ENCODE data around the gene ADAMTS4. TPM values are rescaled to one million over a fixed set of nuclear protein-coding genes. Genes with fewer than 3 reads are reported as not detected.

Gene ADAMTS4
- total and polyA plus RNA-seq, 7 donors: 0.23 to 78.2 (median 6.4) TPM

DNA sequence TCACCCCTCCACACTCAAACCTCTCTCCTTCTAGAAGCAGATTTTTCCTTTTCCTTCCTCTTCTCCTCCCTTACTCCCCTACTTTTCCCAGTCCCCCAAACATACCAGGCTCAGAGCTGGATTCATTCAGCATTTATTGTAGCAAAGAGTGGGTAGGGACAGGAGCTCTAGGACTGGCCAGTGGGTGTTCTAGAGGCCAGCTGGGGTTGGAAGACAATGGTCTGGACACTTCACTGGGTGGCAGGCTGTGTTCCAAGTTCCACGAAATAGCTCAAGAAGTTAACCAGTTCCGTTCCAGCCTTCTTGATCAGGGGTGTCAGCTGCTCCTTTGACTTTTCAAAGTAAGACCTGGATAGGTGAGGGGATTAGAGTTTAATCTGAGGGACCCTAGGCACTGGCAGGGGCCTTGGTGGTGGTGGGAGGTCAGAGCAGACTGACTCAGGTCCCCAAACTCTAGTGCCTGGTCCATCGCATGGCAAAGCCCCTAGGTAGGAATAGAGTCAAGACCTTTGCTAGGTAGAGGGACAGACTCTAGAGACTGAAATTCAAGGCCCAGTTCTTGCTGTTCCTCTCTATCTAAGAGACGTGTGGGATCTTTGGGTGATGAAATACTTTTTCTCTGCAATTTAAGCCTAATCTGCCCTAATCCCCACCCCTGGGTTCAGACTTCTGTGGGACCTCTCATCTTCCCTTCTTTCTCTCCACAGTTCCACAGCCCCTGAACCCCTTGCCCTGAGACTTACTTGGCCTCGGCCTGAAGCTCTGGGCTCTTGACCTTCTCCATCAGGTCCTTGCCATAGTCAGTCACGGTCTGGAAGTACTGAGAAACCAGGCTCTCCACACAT lies 23.5 kb upstream of the ADAMTS4 start:
- 83% methylated on average over 6 of the region's 6 CpGs for WGBS, 2 donors
- TF ChIP-seq, protein P1, sequence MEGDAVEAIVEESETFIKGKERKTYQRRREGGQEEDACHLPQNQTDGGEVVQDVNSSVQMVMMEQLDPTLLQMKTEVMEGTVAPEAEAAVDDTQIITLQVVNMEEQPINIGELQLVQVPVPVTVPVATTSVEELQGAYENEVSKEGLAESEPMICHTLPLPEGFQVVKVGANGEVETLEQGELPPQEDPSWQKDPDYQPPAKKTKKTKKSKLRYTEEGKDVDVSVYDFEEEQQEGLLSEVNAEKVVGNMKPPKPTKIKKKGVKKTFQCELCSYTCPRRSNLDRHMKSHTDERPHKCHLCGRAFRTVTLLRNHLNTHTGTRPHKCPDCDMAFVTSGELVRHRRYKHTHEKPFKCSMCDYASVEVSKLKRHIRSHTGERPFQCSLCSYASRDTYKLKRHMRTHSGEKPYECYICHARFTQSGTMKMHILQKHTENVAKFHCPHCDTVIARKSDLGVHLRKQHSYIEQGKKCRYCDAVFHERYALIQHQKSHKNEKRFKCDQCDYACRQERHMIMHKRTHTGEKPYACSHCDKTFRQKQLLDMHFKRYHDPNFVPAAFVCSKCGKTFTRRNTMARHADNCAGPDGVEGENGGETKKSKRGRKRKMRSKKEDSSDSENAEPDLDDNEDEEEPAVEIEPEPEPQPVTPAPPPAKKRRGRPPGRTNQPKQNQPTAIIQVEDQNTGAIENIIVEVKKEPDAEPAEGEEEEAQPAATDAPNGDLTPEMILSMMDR (IDR thresholded peaks at IDR 0.05): no peak
- no peaks in the 10 kb centered on the region for H3K36me3 ChIP-seq
- H3K27ac ChIP-seq: no peak overlapping the region
- DNase-seq: peak; percentile 27
- intact Hi-C loops (cut with DNase I): no loop called here
- no peak overlapping the region for H3K4me3 ChIP-seq
- H3K4me1 ChIP-seq: peaks cover 0 to 22% (median 19%) of the 10 kb centered on the region in 4 donors
- no peaks in the 10 kb centered on the region for H3K27me3 ChIP-seq
- H3K9me3 ChIP-seq: no peaks in the 10 kb centered on the region

DNA sequence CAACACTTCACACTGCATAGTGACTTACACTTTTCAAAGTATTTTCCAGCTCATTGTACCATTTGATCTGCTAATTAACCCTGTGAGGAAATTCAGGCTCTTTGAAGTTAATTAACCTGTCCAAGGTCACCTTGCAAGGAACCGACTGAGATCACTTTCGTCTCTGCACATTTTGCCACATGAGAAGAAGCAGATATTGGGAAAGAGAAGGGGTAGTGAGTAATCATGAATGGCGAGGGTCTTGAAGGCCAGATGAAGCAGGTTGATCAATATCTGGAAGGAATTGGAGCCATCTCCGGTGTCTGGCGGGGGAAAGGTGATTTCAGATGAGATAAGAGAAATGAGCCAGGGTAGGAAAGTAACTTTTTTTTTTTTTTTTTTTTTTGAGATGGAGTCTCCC lies 21.1 kb upstream of the ADAMTS4 start:
- Histone ChIP-seq H3K36me3 (peaks cover 0 to 3% (median under 1%) of the 10 kb centered on the region in 4 donors), H3K27me3 (no peaks in the 10 kb centered on the region), H3K4me3 (no peak overlapping the region), H3K4me1 (peaks cover 0 to 1% (median under 1%) of the 10 kb centered on the region in 4 donors), H3K9me3 (no peaks in the 10 kb centered on the region), H3K27ac (no peak overlapping the region)
- peak; percentile 21 for DNase-seq
- WGBS, 2 donors: 86 to 89% methylated on average over 5 of the region's 5 CpGs
- no peak for TF ChIP-seq POLR2A (IDR thresholded peaks at IDR 0.05)
- no peak for TF ChIP-seq POLR2AphosphoS5 (IDR thresholded peaks at IDR 0.05)
- TF ChIP-seq, protein P1 (IDR thresholded peaks at IDR 0.05): no peak
- no peak for TF ChIP-seq EP300 (IDR thresholded peaks at IDR 0.05)
- intact Hi-C loops (cut with DNase I): no loop called here

DNA sequence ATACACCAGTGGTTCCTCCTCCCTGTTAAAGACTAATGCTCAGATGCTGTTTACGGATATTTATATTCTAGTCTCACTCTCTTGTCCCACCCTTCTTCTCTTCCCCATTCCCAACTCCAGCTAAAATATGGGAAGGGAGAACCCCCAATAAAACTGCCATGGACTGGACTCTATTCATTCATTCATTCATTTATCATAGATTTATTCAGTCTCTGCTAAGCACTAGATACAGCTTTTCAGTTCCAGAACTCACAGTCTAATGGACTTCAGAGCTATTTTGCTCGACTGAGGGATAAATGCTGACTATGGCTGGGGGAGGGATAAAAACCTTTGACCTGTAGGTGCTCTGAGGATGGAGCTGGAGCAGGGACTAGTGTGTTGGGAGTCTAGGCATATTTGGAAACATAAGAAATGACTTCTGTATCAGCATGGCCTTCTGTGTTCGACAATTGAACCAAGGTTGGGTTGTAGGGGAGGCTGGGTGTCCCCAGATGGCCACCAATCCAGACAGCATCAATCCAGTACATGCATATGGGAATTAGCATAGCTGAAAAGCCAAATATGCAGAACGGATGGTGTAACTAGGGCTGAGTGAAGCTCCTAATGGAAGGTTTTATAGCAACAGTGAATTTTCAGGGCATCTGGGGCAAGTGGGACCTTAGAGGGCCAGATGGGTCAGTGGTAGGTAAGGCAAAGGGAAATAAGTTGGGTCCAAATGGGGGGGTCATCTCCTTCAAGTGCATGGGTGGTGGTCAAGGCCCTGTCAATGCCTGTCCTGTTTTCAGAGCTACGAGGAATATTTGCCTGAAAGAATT lies 20.4 kb upstream of the ADAMTS4 start:
- Histone ChIP-seq H3K36me3 (peaks cover 0 to 10% (median 5%) of the 10 kb centered on the region in 4 donors), H3K4me1 (no peaks in the 10 kb centered on the region), H3K27me3 (no peaks in the 10 kb centered on the region), H3K27ac (no peak overlapping the region), H3K4me3 (no peak overlapping the region), H3K9me3 (no peaks in the 10 kb centered on the region)
- WGBS, 2 donors: 87 to 90% methylated on average over 5 of the region's 5 CpGs
- no peak for DNase-seq
- TF ChIP-seq POLR2A (IDR thresholded peaks at IDR 0.05) (no peak), POLR2AphosphoS5 (IDR thresholded peaks at IDR 0.05) (no peak), EP300 (IDR thresholded peaks at IDR 0.05) (no peak)
- TF ChIP-seq, protein P1 (IDR thresholded peaks at IDR 0.05): no peak
- intact Hi-C loops (cut with DNase I): no loop called here

- 68 to 71% methylated on average over 8 of the region's 8 CpGs for WGBS, 2 donors
- peak; percentile 39 for DNase-seq
These were observed 19.6 kb upstream of the ADAMTS4 start for GRCh38 chr1:161218301-161219077.

More at GRCh38 chr1:161218301-161219077, 19.6 kb upstream of the ADAMTS4 start:
- Histone ChIP-seq H3K4me1 (no peaks in the 10 kb centered on the region), H3K27me3 (no peaks in the 10 kb centered on the region), H3K36me3 (peaks cover 7 to 18% (median 13%) of the 10 kb centered on the region in 4 donors), H3K9me3 (no peaks in the 10 kb centered on the region), H3K4me3 (no peak overlapping the region), H3K27ac (peak overlapping the region in 1 of 4 donors; percentile 49)
- intact Hi-C loops (cut with DNase I): no loop called here
- TF ChIP-seq EP300 (IDR thresholded peaks at IDR 0.05): no peak
- TF ChIP-seq, protein P1 (IDR thresholded peaks at IDR 0.05): no peak
- TF ChIP-seq POLR2AphosphoS5 (IDR thresholded peaks at IDR 0.05): no peak
- TF ChIP-seq POLR2A (IDR thresholded peaks at IDR 0.05): no peak

Measured in sigmoid colon (tissue), 7 donors.